NCI-H226 (cell line): ENCODE data around the gene DGUOK.

Source experiments
- DNase-seq: peaks from one replicate; pipeline ENCODE4 v3.0.0-alpha.2; 2015

The DGUOK gene

GRCh38 chr2:73981081-73982001 is 54.7 kb downstream of the DGUOK start:
- DNase-seq = peak; percentile 40

GRCh38 chr2:73982140-73982617 is 55.5 kb downstream of the DGUOK start:
- peak; percentile 94 for DNase-seq

- peak; percentile 58 for DNase-seq
Observed at GRCh38 chr2:73983322-73984202, 56.9 kb downstream of the DGUOK start.

- peak; percentile 25 for DNase-seq
Observed at GRCh38 chr2:73984203-73984921, 57.7 kb downstream of the DGUOK start, which contains the start of gene TET3. TET3 (plus strand) TSS chr2:73984910; CDS start chr2:73986404, 1,494 bp downstream.

GRCh38 chr2:73984922-73985307 is 58.2 kb downstream of the DGUOK start:
- DNase-seq = no peak

GRCh38 chr2:73985308-73986084 is 58.8 kb downstream of the DGUOK start:
- DNase-seq = no peak

- no peak for DNase-seq
Observed at GRCh38 chr2:73986085-73986681, 59.5 kb downstream of the DGUOK start.

GRCh38 chr2:73987109-73987947 is 60.6 kb downstream of the DGUOK start:
- no peak for DNase-seq

GRCh38 chr2:73987948-73988700 is 61.4 kb downstream of the DGUOK start:
- no peak for DNase-seq

- DNase-seq = no peak
Observed at GRCh38 chr2:73989972-73990371, 63.3 kb downstream of the DGUOK start.

- no peak for DNase-seq
Observed at GRCh38 chr2:73990531-73990930, 63.9 kb downstream of the DGUOK start.

- peak; percentile 0 for DNase-seq
Observed at GRCh38 chr2:73992036-73992435, 65.4 kb downstream of the DGUOK start.

- DNase-seq = peak; percentile 1
Observed at GRCh38 chr2:73993376-73993775, 66.7 kb downstream of the DGUOK start.

- DNase-seq = peak; percentile 0
Observed at GRCh38 chr2:73993778-73994177, 67.1 kb downstream of the DGUOK start.

- DNase-seq = no peak
Observed at GRCh38 chr2:73994178-73994831, 67.6 kb downstream of the DGUOK start.

GRCh38 chr2:73995810-73996209 is 69.1 kb downstream of the DGUOK start:
- peak; percentile 1 for DNase-seq

- no peak for DNase-seq
Observed at GRCh38 chr2:73997813-73998212, 71.1 kb downstream of the DGUOK start.

- no peak for DNase-seq
Observed at GRCh38 chr2:73998451-73998850, 71.8 kb downstream of the DGUOK start.

- DNase-seq = no peak
Observed at GRCh38 chr2:73998933-73999332, 72.3 kb downstream of the DGUOK start.
